HFF-Myc (cell line): Measurements from ENCODE around the gene MBOAT2.
"Not testable (repeated sequence)": the region's sequence is repeated elsewhere in the genome, so short reads cannot be mapped to it uniquely, and the experiment has no call there.

Source experiments
- DNase-seq: peaks from one replicate; pipeline ENCODE4 v3.0.0-alpha.2; 2011; ENCODE audit warnings: low read depth; ENCODE audit errors: extremely low read depth
- H3K4me3 ChIP-seq: replicated peaks from 2 replicates; pipeline ENCODE4 v1.5.1; 2011; ENCODE audit warnings: low read depth, mild to moderate bottlenecking, control low read depth, low read length
- CTCF ChIP-seq: IDR thresholded peaks from 2 replicates; pipeline ENCODE4 v1.5.1; 2012; ENCODE audit warnings: mild to moderate bottlenecking, low read depth, low read length, control low read depth; ENCODE audit errors: missing control alignments

The MBOAT2 gene

GRCh38 chr2:8980096-8980495 is 23.4 kb downstream of the MBOAT2 start:
- H3K4me3 ChIP-seq: no peak overlapping the region
- TF ChIP-seq CTCF: no peak
- no peak for DNase-seq

DNA sequence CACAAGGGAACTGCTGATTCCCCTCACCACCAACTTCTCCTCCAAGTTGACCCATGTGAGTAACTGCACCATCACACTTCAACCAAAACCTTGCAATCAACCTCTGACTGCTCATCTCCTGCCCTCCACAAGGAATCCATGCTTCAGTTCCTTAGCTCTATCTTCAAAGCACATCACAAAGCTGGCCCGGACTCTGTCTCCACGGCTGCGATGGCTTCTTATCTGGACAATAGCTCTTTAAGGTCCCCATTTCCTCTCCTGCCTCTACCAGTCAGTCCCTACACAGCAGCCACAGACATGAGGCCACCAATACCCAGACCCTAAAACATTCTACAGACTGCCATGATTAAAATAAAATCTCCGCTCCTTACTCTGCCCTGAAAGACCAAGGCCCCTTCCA is 25.7 kb downstream of the MBOAT2 start:
- H3K4me3 ChIP-seq: no peak overlapping the region
- no peak for DNase-seq
- no peak for TF ChIP-seq CTCF

GRCh38 chr2:8976442-8977259 is 26.8 kb downstream of the MBOAT2 start:
- H3K4me3 ChIP-seq: no peak overlapping the region
- no peak for DNase-seq
- no peak for TF ChIP-seq CTCF

DNA sequence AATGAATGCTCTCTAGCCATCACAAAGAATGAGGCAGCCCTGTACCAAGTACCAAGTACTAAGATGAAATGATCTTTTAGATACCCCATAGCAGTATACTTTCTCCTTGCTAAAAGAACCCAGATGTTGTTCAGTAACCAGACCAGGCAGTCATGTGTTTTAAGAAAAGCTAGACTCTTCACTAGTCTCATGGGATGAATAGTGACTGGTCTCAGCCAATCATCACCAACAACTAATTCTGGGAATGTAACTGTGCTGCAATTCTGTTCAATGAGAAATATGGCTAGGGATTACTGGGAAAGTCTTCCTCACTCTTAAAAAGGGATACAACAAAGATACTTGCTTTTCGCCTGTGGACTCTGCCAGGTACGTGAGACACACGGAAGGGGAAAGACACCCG is 29.5 kb downstream of the MBOAT2 start:
- no peak for DNase-seq
- no peak for TF ChIP-seq CTCF
- H3K4me3 ChIP-seq: no peak overlapping the region

- not testable (repeated sequence) for H3K4me3 ChIP-seq, DNase-seq
These were observed 30.5 kb downstream of the MBOAT2 start for GRCh38 chr2:8973017-8973416.

GRCh38 chr2:8972535-8972934 is 30.9 kb downstream of the MBOAT2 start:
- not testable (repeated sequence) for DNase-seq, H3K4me3 ChIP-seq

- H3K4me3 ChIP-seq, DNase-seq: not testable (repeated sequence)
These were observed 34.1 kb downstream of the MBOAT2 start for GRCh38 chr2:8969348-8969747.

DNA sequence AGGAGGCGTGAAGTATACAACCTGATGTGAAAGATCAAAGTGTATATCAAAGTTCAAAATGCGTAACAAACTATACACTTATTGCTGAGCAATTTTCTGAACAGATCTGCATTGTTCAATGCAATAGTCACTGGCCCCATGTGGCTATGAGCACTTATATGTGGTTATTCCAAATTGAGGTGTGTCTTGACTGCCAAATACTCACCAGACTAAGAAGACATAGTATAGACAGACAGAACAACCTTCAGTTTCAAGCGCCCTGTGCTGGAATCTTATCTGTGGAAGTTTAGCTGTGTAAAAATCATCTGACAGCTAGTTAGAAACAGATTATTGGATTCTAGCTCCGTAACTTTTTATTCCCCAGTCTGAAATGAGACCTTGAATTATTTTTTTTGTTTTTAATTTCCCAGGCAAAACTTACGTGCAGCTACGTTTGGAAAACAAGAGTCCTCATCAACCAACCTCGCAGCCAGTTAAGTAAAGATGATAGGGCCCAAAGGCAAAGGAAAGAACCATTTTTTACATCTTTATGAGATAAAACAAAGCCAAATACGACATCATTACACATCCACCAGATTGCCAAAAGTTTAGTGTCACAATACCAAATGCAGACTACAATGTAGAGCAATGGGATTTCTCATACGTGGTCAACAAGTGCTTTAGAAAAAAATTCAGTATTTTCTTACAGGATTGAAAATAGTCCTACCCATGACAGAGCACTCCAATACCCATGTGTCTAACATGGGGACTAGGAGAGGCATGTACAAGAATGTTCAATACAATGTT is 37.2 kb downstream of the MBOAT2 start:
- no peak overlapping the region for H3K4me3 ChIP-seq
- DNase-seq: no peak
- no peak for TF ChIP-seq CTCF
